Stimulated activated CD4-positive, alpha-beta T cell treated with anti-CD3 and anti-CD28 coated beads, Interleukin-4, amount 100 ng/mL, for 1 hour (primary cell): ENCODE data around the gene EFR3B.
"Not testable (repeated sequence)": the region's sequence is repeated elsewhere in the genome, so short reads cannot be mapped to it uniquely, and the experiment has no call there.

Source experiments
- DNase-seq: peaks from one replicate; pipeline ENCODE4 v3.0.0-alpha.2; 2020

Gene EFR3B

GRCh38 chr2:25112113-25112512 lies 70.2 kb downstream of the EFR3B start:
- DNase-seq: no peak

- DNase-seq: no peak
Measured at GRCh38 chr2:25115249-25115883, 73.5 kb downstream of the EFR3B start.

DNA sequence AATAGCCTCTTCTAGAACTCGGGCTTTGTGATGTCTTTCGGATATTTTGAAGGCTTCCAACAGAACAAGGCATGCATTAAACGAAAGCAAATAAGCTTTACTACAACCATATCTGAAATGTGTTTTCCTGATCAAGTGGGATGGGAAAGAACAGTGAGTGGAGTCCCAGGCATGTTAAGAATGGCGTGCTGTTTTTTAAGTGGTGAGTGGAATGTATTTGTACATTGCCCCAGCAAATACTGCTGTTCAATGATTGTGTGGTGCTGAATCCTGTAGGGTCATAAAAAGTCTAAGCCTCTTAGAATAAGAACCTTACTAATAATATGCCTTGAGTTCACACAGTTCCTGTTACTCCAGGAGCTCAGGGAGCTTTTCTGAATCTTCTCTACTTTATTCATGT lies 74.0 kb downstream of the EFR3B start:
- no peak for DNase-seq

DNA sequence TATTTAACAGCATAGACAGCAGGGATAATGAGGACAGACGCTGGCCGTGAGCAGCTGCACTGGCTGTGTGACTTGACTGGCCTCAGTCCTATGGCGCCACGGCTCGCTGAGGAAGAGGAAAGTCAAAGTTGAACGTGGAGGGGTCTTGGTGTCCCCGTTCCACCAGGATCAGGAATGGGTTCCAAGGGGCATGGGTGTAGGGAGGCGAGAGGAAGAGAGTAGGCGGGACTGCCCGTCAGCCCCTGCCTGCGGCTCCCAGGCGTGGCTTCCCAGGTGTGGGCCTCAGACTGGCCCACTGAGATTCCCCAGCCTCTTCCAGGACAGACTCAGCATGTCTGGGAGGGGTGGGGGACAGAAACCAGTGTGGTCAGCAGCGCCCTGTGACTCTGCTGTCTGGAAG lies 75.1 kb downstream of the EFR3B start:
- DNase-seq: no peak

GRCh38 chr2:25119263-25119662 lies 77.4 kb downstream of the EFR3B start:
- no peak for DNase-seq

DNA sequence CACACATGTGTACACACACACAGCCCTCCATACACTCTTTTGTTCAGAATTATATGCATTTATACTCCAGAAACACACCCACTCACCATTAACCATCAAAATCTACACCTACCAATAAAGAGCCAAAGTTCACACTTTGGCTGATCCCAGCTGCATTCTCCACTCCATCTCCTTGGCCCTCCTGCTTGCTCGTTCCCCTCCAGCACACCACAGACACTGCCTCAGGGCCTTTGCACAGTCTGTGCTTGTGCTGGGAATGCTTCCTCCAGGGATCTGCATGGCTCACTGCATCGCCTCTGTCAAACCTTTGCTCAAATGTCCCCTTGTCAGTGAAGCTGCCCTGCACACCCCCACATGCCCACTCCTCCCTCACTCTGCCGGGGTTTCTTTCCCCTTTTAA lies 80.5 kb downstream of the EFR3B start:
- DNase-seq: no peak

DNA sequence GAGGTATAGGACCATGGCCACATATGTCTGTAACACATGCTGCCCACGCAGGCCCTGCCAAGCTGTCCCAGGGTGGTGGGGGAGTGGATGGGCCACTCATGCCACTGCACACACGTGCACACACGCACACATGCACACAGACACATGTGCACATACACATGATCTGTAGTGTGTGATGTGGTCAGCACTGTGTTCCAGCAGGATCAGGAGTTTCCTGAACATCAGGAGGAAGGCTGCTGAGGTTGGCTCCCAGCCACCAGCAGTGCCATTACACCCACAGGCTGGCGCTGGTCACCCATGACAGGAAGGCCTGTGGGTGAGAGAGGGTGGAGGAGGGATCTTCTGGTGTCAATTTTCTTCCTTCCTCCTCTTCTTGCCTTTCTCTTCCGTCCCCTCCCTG lies 81.8 kb downstream of the EFR3B start:
- DNase-seq: no peak

- no peak for DNase-seq
Measured at GRCh38 chr2:25125189-25125588, 83.3 kb downstream of the EFR3B start.

DNA sequence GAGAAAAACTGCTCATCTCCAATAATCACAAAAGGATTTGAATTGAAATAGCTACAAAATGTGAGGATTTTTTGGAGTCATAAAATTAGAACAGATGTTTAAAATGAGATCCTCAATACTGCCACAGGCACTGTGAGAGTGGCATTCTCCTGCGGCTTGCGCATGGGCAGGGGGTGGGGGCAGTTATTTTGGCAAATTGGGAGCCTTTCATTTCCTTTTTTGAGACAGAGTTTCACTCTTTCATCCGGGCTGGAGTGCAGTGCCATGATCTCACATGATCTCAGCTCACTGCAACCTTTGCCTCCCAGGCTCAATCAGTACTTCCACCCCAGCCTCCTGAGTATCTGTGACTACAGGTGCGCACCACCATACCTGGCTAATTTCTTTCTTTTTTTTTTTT lies 84.1 kb downstream of the EFR3B start:
- no peak for DNase-seq

DNA sequence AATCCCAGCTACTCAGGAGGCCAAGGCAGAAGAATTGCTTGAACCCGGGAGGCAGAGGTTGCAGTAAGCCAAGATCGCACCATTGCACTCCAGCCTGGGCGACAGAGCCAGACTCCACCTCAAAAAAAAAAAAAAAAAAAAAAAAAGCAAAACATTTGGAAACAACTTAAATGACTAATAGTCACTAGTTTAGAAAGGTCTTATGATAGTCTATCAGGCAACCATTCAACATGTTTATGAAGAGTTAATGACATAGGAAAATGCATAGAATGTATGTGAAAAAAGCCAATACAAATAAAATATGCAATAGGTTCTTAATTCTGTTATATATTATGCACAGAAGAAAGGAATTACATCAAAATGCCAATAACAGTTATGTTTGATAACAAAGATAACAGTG lies 85.2 kb downstream of the EFR3B start:
- not testable (repeated sequence) for DNase-seq

- no peak for DNase-seq
Measured at GRCh38 chr2:25127646-25128045, 85.8 kb downstream of the EFR3B start.

- no peak for DNase-seq
Measured at GRCh38 chr2:25129901-25130520, 88.1 kb downstream of the EFR3B start.

GRCh38 chr2:25131253-25131566 lies 89.3 kb downstream of the EFR3B start:
- no peak for DNase-seq

DNA sequence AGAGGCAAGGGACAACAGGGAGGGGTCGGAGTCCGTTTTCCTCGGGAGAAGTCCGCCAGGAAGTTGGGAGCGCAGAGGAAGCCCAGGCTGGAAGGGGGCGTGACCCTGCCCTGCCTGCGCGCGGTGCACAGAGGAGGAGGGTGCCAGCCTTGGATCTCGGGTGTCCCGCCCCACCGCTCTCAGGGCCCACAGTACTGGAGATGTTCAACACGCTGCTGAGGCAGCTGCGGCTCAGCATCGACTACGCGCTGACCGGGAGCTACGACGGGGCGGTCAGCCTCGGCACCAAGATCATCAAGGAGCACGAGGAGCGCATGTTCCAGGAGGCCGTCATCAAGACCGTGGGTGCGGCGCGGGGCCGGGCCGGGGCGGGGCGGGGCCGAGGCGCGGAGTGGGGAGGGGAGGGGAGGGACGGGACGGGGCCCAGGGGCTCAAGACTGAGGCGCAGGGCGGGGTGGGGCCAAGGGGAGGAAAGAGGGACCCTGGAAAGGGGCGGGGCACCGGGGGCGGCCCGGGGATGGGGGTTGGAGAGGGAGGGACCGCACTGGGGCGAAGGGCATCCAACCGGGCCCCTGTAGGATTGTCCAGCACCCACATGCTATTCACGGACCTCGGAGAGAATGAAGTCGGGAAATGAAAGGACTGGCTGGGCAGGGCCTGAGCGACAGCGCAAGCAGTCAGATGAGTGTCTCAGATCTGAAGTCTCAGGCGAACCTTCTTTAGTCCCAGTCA lies 89.9 kb downstream of the EFR3B start:
- DNase-seq: peak; percentile 23

GRCh38 chr2:25132299-25132635 lies 90.4 kb downstream of the EFR3B start:
- DNase-seq: no peak

GRCh38 chr2:25132693-25133092 lies 90.8 kb downstream of the EFR3B start:
- no peak for DNase-seq

DNA sequence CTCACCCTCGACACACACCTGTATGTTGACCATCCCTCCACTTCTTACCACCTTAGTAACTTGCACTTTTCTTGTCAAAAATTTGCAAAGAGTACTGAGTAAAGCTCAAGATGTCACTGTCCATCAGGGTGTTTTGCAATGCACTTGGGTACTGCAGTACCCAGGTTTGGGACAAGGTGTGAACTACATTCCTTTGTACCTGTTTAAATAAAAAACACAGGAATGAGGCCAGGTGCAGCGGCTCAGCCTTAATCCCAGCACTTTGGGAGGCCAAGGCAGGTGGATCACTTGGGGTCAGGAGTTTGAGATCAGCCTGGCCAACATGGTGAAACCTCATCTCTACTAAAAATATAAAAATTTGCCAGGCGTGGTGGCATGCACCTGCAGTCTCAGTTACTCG lies 98.7 kb downstream of the EFR3B start:
- not testable (repeated sequence) for DNase-seq

GRCh38 chr2:25141120-25141519 lies 99.2 kb downstream of the EFR3B start:
- no peak for DNase-seq

DNA sequence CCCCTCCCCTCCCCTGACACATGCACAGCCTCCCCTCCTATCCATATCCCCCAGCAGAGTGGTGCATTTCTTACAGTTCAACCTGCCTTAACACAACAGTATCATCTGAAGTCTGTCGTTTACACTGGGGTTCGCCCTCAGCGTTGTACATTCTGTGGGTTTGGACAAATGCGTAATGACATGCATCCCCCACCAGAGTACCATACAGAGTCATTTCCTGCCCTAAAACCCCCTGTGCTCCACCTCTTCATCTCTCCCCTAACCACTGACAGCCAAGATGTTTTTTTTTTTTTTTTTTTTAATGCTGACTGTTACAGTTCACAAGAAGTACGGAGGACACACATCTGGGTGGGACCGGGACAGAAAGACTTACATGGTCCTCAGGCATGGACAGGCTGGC lies 103.9 kb downstream of the EFR3B start:
- DNase-seq: no peak

- DNase-seq: no peak
Measured at GRCh38 chr2:25146896-25147295, 105.0 kb downstream of the EFR3B start.

GRCh38 chr2:25149646-25150045 lies 107.8 kb downstream of the EFR3B start:
- no peak for DNase-seq

GRCh38 chr2:25150993-25151392 lies 109.1 kb downstream of the EFR3B start:
- not testable (repeated sequence) for DNase-seq

DNA sequence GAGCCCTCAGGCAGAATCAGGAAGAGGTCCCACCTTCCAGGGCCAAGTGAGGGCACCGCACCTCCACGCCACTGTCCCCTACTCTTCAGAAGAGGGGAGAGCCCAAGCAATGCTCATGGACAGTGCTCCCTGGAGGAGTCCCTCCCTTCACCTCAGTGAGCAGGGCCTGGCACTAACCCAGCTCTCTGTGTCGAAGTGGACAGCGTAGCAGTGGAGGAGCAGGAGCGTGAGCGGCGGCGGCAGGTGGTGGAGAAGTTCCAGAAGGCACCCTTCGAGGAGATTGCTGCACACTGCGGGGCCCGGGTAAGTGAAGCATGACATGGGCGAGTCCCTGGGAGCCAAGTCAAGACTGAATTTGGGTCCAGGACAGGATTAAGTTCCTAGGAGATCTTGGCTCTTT lies 109.8 kb downstream of the EFR3B start:
- no peak for DNase-seq

- no peak for DNase-seq
Measured at GRCh38 chr2:25155401-25155800, 113.5 kb downstream of the EFR3B start.
